Tibial nerve (tissue), 4 donors: ENCODE measurements around the gene FANCI.

Experiments
- EP300 ChIP-seq, 2 donors: sonication (generic); formaldehyde crosslinking; IDR thresholded peaks; one replicate each; pipeline ENCODE4 v1.6.1; 2017; ENCODE audit warnings: antibody characterized with exemption in 2 of 2, mild to moderate bottlenecking in 1 of 2
- POLR2A ChIP-seq, 2 donors: fragments of 450-650 bp; IDR thresholded peaks; one replicate each; pipeline ENCODE4 v1.6.1; 2017; ENCODE audit warnings: antibody characterized with exemption in 2 of 2, mild to moderate bottlenecking in 2 of 2, moderate library complexity in 2 of 2
- TF ChIP-seq, protein P1 (sequence below), 5 experiments: fragments of 200-600 bp in 3 of 5; fragments of 450-650 bp in 2 of 5; sonication (generic) in 3 of 5; IDR thresholded peaks; one replicate each; pipeline ENCODE4 v1.5.1; 2016 to 2019; ENCODE audit warnings: antibody characterized with exemption in 5 of 5, mild to moderate bottlenecking in 3 of 5, moderate library complexity in 2 of 5

DNA sequence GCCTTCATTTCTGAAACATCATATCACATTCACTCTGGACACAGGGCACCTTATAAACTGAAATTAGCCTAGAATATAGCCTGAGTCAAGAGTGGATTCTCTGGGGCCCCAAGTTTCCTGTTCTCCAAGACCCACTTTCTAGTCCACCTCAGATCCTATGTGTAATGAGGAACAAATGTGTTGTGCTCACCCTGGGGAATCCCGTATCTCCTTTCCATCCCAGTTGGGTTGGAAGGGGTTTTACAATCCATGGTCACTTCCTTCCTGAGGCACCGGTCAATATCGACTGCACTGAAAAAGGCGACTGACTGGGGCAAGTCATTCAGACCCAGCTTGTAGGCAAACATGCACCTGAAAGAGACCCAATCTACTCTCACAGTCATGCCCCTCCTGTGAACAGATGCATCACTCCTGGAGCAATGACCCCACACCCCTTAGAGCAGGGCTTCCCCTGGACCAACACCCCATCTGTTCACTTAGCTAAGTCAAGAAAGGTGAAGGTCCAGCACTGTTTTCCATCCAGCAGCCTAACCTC lies 73.5 kb downstream of the FANCI start:
- no peak for TF ChIP-seq POLR2A (IDR thresholded peaks at IDR 0.05)
- TF ChIP-seq, protein P1, sequence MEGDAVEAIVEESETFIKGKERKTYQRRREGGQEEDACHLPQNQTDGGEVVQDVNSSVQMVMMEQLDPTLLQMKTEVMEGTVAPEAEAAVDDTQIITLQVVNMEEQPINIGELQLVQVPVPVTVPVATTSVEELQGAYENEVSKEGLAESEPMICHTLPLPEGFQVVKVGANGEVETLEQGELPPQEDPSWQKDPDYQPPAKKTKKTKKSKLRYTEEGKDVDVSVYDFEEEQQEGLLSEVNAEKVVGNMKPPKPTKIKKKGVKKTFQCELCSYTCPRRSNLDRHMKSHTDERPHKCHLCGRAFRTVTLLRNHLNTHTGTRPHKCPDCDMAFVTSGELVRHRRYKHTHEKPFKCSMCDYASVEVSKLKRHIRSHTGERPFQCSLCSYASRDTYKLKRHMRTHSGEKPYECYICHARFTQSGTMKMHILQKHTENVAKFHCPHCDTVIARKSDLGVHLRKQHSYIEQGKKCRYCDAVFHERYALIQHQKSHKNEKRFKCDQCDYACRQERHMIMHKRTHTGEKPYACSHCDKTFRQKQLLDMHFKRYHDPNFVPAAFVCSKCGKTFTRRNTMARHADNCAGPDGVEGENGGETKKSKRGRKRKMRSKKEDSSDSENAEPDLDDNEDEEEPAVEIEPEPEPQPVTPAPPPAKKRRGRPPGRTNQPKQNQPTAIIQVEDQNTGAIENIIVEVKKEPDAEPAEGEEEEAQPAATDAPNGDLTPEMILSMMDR (IDR thresholded peaks at IDR 0.05): no peak
- no peak for TF ChIP-seq EP300 (IDR thresholded peaks at IDR 0.05)
